K562 (cell line): Measurements from ENCODE around the gene DTYMK. TPM values are rescaled to one million over a fixed set of nuclear protein-coding genes. Genes with fewer than 3 reads are reported as not detected.

ENCODE experiments used
- BRD4 ChIP-seq: fragments of 200-600 bp; sonication (generic); IDR thresholded peaks from 2 replicates; pipeline ENCODE4 v1.6.1; 2017; ENCODE audit warnings: inconsistent platforms
- KDM5B ChIP-seq: fragments of 200-600 bp; sonication (generic); IDR thresholded peaks from 2 replicates; pipeline ENCODE4 v1.6.1; 2012; ENCODE audit warnings: low read depth, mild to moderate bottlenecking, moderate library complexity, low read length, control low read depth, inconsistent platforms; ENCODE audit not compliant: insufficient replicate concordance
- NRF1 ChIP-seq, 2 experiments: fragments of 450-650 bp; IDR thresholded peaks in 1 of 2; conservative IDR thresholded peaks in 1 of 2; 2 replicates each; pipeline ENCODE4 v1.6.1; 2014; ENCODE audit warnings: mild to moderate bottlenecking in 2 of 2
- POLR2G ChIP-seq: fragments of 200-400 bp; formaldehyde crosslinking; IDR thresholded peaks from 2 replicates; pipeline ENCODE4 v1.6.1; 2017; ENCODE audit warnings: low read depth, mild to moderate bottlenecking, antibody characterized with exemption, low read length, moderate library complexity
- POLR3G ChIP-seq: IDR thresholded peaks from 2 replicates; pipeline ENCODE4 v1.6.1; 2011; ENCODE audit not compliant: insufficient read length, insufficient replicate concordance; ENCODE audit errors: extremely low read depth
- TAF1 ChIP-seq: IDR thresholded peaks from 2 replicates; pipeline ENCODE4 v1.6.1; 2011; ENCODE audit warnings: mild to moderate bottlenecking, low read length, moderate library complexity; ENCODE audit not compliant: insufficient read depth, control insufficient read depth, severe bottlenecking; ENCODE audit errors: extremely low read depth
- ZNF197 ChIP-seq: fragments of 200-800 bp; sonication (Bioruptor generic); IDR thresholded peaks from 2 replicates; pipeline ENCODE4 v1.6.1; 2016; ENCODE audit warnings: low read depth, missing genetic modification characterization, missing compliant biosample characterization
- ZNF354B ChIP-seq: fragments of 250-450 bp; sonication (Bioruptor Pico); IDR thresholded peaks from 2 replicates; pipeline ENCODE4 v1.4.0; 2020
- ZNF384 ChIP-seq: IDR thresholded peaks from 2 replicates; pipeline ENCODE4 v1.6.1; 2012; ENCODE audit warnings: low read depth, low read length, improper control_type of control experiment
- ZNF77 ChIP-seq: fragments of 250-450 bp; sonication (Bioruptor Pico); IDR thresholded peaks from 2 replicates; pipeline ENCODE4 v1.5.0; 2020
- polyA plus RNA-seq, 8 experiments: library from polyadenylated mRNA; depleted of rRNA in 4 of 8; stranded (reverse) in 5 of 8; unstranded in 3 of 8; fragments of >200 nt; fragmentation: Nextera tagmentation in 2 of 8; fragmentation: Illumina TruSeq in 1 of 8; extraction: Ambion mirVana in 2 of 8; extraction: Trizol in 1 of 8; gene quantifications; 2 replicates each; pipeline versions ENCODE4 v1.2.1 to v1.2.3, GENCODE V29; 2011 to 2014; ENCODE audit warnings: inconsistent platforms in 1 of 8, missing spikeins in 1 of 8
- total RNA-seq, 7 experiments: library from RNA; depleted of rRNA in 6 of 7; stranded (reverse); fragments of >200 nt in 6 of 7; fragmentation: Illumina TruSeq in 2 of 7; extraction: Trizol in 2 of 7; gene quantifications; 2 replicates each; pipeline versions ENCODE4 v1.2.1 to v1.2.3, GENCODE V29; 2011 to 2021; ENCODE audit warnings: low replicate concordance in 1 of 7
- TF ChIP-seq, protein P1 (sequence below), 2 experiments: fragments of 450-650 bp; formaldehyde crosslinking in 1 of 2; IDR thresholded peaks; 2 replicates each; pipeline versions ENCODE4 v1.4.0 to v1.6.1; 2014 to 2020; ENCODE audit warnings: mild to moderate bottlenecking in 2 of 2, borderline replicate concordance in 1 of 2, low read depth in 1 of 2
- TF ChIP-seq, protein P2 (sequence below): fragments of 250-450 bp; sonication (Bioruptor Pico); IDR thresholded peaks from 2 replicates; pipeline ENCODE4 v1.5.1; 2021; ENCODE audit warnings: mild to moderate bottlenecking
- TF ChIP-seq, protein P3 (sequence below): fragments of 450-650 bp; IDR thresholded peaks from 2 replicates; pipeline ENCODE4 v1.6.1; 2017; ENCODE audit warnings: antibody characterized with exemption

DTYMK gene
- total and polyA plus RNA-seq, 9 of the 15 experiments (the other 6 are each of a cell fraction or from before 2014, with no cell fraction given): 8.2 to 85.0 (median 47.9) TPM

DNA sequence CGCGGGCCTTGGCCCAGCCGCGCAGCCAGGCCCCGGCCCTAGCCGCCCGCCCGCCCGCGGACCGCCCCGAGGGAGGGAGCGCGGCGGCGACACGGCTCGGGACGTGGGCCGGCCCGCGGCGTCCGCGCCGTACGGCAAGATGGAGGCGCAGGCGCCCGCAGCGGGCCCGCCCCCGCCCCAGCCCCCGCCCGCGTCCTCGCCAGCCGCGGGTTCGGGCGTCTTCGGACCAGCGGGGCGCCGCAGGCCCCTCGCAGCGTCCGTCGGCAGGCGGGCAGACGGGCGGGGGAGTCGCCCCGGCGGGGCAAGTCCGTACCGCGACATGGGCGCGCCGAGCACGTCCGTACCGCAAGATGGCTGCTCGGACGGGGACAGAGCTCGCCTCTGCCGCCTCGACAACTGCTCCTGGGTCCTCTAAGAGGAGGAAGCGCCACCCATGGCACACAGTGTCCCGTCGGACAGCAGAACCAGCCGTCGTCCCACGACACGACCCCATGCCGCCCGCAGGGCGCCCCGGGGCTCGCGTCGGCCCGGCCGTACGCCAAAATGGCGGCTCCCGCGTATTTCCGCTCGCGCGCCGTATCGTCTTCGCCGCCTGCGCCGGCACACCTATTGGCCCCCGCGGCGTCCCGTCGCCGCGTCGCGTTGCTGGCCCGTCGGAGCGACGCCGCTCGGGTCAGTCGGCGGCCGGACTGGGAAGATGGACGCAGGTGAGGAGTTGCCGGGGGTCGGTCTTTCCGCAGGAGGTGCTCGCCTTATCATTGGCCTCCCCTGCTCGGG lies 49.4 kb downstream of the DTYMK start, which contains the start of the genes ATG4B and THAP4 (continued):
- TF ChIP-seq, protein P1, sequence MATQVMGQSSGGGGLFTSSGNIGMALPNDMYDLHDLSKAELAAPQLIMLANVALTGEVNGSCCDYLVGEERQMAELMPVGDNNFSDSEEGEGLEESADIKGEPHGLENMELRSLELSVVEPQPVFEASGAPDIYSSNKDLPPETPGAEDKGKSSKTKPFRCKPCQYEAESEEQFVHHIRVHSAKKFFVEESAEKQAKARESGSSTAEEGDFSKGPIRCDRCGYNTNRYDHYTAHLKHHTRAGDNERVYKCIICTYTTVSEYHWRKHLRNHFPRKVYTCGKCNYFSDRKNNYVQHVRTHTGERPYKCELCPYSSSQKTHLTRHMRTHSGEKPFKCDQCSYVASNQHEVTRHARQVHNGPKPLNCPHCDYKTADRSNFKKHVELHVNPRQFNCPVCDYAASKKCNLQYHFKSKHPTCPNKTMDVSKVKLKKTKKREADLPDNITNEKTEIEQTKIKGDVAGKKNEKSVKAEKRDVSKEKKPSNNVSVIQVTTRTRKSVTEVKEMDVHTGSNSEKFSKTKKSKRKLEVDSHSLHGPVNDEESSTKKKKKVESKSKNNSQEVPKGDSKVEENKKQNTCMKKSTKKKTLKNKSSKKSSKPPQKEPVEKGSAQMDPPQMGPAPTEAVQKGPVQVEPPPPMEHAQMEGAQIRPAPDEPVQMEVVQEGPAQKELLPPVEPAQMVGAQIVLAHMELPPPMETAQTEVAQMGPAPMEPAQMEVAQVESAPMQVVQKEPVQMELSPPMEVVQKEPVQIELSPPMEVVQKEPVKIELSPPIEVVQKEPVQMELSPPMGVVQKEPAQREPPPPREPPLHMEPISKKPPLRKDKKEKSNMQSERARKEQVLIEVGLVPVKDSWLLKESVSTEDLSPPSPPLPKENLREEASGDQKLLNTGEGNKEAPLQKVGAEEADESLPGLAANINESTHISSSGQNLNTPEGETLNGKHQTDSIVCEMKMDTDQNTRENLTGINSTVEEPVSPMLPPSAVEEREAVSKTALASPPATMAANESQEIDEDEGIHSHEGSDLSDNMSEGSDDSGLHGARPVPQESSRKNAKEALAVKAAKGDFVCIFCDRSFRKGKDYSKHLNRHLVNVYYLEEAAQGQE (IDR thresholded peaks at IDR 0.05; ENCODE audit: borderline replicate concordance): no peak
- TF ChIP-seq, protein P1 (CRISPR knock-in tag; IDR thresholded peaks at IDR 0.05; ENCODE audit: low read depth): 0 out of 2 replicates have a peak, but pooled peaks have one; percentile 38
- TF ChIP-seq TAF1: peak; percentile 67
- TF ChIP-seq ZNF384: no peak
- TF ChIP-seq, protein P2, sequence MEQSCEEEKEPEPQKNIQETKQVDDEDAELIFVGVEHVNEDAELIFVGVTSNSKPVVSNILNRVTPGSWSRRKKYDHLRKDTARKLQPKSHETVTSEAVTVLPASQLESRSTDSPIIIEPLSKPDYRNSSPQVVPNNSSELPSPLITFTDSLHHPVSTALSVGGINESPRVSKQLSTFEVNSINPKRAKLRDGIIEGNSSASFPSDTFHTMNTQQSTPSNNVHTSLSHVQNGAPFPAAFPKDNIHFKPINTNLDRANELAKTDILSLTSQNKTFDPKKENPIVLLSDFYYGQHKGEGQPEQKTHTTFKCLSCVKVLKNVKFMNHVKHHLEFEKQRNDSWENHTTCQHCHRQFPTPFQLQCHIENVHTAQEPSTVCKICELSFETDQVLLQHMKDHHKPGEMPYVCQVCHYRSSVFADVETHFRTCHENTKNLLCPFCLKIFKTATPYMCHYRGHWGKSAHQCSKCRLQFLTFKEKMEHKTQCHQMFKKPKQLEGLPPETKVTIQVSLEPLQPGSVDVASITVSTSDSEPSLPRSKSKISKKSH: no peak
- TF ChIP-seq BRD4: no peak
- TF ChIP-seq POLR3G: no peak
- TF ChIP-seq ZNF77 (CRISPR knock-in tag): no peak
- TF ChIP-seq KDM5B: peak; percentile 43
- TF ChIP-seq, protein P3, sequence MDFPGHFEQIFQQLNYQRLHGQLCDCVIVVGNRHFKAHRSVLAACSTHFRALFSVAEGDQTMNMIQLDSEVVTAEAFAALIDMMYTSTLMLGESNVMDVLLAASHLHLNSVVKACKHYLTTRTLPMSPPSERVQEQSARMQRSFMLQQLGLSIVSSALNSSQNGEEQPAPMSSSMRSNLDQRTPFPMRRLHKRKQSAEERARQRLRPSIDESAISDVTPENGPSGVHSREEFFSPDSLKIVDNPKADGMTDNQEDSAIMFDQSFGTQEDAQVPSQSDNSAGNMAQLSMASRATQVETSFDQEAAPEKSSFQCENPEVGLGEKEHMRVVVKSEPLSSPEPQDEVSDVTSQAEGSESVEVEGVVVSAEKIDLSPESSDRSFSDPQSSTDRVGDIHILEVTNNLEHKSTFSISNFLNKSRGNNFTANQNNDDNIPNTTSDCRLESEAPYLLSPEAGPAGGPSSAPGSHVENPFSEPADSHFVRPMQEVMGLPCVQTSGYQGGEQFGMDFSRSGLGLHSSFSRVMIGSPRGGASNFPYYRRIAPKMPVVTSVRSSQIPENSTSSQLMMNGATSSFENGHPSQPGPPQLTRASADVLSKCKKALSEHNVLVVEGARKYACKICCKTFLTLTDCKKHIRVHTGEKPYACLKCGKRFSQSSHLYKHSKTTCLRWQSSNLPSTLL: no peak
- peak; percentile 82; the same call in 1 of the 2 replicates for TF ChIP-seq ZNF197 (CRISPR knock-in tag)
- TF ChIP-seq ZNF354B: no peak
- TF ChIP-seq NRF1 (conservative IDR thresholded peaks at IDR 0.05 in 1 of 2, IDR thresholded peaks at IDR 0.05 in 1 of 2): peak; percentile 73 to 80
- peak; percentile 92 for TF ChIP-seq POLR2G
